Measurements from ENCODE around the gene DENND1B. TPM values are rescaled to one million over a fixed set of nuclear protein-coding genes. Genes with fewer than 3 reads are reported as not detected.

The DENND1B gene
- total and polyA plus RNA-seq, 2 of the 8 experiments (the other 6 are each of a cell fraction or from before 2014, with no cell fraction given) = 0.74 to 3.3 TPM

- no peak for TF ChIP-seq ZNF274 (IDR thresholded peaks at IDR 0.05; ENCODE audit: borderline replicate concordance, extremely low read depth, low read length)
These were observed 34.3 kb downstream of the DENND1B start (continued) for GRCh38 chr1:197740992-197741391.

Data from H1 (cell line).